ENCODE data around the gene NDUFS2.

DNA sequence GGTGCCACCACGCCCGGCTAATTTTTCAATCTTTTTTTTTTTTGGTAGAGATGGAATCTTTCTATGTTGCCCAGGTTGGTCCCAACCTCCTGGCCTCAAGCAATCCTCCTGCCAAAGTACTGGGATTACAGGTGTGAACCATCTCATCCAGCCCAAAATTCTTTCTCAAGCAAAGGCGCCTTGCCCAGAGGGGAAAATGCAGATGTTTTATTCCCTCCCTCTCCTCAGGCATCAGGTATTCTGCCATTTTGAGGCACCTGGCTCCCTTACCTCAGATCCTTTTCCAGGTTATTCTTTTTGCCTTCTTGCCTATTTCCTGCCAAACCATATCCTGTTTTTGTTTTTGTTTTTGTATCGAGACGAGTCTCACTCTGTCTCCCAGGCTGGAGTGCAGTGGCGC lies 13.8 kb upstream of the NDUFS2 start:
- TF ChIP-seq, protein P1, sequence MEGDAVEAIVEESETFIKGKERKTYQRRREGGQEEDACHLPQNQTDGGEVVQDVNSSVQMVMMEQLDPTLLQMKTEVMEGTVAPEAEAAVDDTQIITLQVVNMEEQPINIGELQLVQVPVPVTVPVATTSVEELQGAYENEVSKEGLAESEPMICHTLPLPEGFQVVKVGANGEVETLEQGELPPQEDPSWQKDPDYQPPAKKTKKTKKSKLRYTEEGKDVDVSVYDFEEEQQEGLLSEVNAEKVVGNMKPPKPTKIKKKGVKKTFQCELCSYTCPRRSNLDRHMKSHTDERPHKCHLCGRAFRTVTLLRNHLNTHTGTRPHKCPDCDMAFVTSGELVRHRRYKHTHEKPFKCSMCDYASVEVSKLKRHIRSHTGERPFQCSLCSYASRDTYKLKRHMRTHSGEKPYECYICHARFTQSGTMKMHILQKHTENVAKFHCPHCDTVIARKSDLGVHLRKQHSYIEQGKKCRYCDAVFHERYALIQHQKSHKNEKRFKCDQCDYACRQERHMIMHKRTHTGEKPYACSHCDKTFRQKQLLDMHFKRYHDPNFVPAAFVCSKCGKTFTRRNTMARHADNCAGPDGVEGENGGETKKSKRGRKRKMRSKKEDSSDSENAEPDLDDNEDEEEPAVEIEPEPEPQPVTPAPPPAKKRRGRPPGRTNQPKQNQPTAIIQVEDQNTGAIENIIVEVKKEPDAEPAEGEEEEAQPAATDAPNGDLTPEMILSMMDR (IDR thresholded peaks at IDR 0.05): no peak
- TF ChIP-seq POLR2AphosphoS5 (IDR thresholded peaks at IDR 0.05): no peak
- no peak for TF ChIP-seq POLR2A (IDR thresholded peaks at IDR 0.05; ENCODE audit: low read depth)
